Ishikawa (cell line): ENCODE measurements around the gene TSPAN5.

Experiments used
- CEBPB ChIP-seq: IDR thresholded peaks from 2 replicates; pipeline ENCODE4 v1.6.1; 2012
- CREB1 ChIP-seq: IDR thresholded peaks from 2 replicates; pipeline ENCODE4 v1.6.1; 2012; ENCODE audit warnings: low read depth
- MAX ChIP-seq: IDR thresholded peaks from 2 replicates; pipeline ENCODE4 v1.6.1; 2012
- NFIC ChIP-seq: IDR thresholded peaks from 2 replicates; pipeline ENCODE4 v1.6.1; 2012
- RAD21 ChIP-seq: IDR thresholded peaks from 2 replicates; pipeline ENCODE4 v1.6.1; 2012; ENCODE audit warnings: low read depth
- REST ChIP-seq: IDR thresholded peaks from 2 replicates; pipeline ENCODE4 v1.6.1; 2012; ENCODE audit warnings: low read depth, mild to moderate bottlenecking
- TAF1 ChIP-seq: IDR thresholded peaks from 2 replicates; pipeline ENCODE4 v1.6.1; 2012; ENCODE audit warnings: low read depth, mild to moderate bottlenecking
- TCF12 ChIP-seq: IDR thresholded peaks from 2 replicates; pipeline ENCODE4 v1.6.1; 2012; ENCODE audit warnings: low read depth
- USF1 ChIP-seq: IDR thresholded peaks from 2 replicates; pipeline ENCODE4 v1.6.1; 2012

- TF ChIP-seq USF1, result no peak
- no peak for TF ChIP-seq RAD21
- TF ChIP-seq TAF1, result no peak
- TF ChIP-seq MAX, result no peak
- no peak for TF ChIP-seq CREB1
- no peak for TF ChIP-seq NFIC
- no peak for TF ChIP-seq CEBPB
- no peak for TF ChIP-seq TCF12
- no peak for TF ChIP-seq REST
Observed at GRCh38 chr4:98571161-98571786, 87.1 kb downstream of the TSPAN5 start.
